WI38 (cell line): ENCODE results near the gene SLC7A5.
"Not testable (repeated sequence)": the region's sequence is repeated elsewhere in the genome, so short reads cannot be mapped to it uniquely, and the experiment has no call there.

Experiments
- H3K4me3 ChIP-seq: 2 replicates; pipeline ENCODE4 v1.5.1; 2011; ENCODE audit warnings: low read depth, mild to moderate bottlenecking, control low read depth, low read length
- CTCF ChIP-seq: IDR thresholded peaks from 2 replicates; pipeline ENCODE4 v1.5.1; 2012; ENCODE audit warnings: low read depth, mild to moderate bottlenecking, control low read depth, low read length

Gene SLC7A5

GRCh38 chr16:87868254-87869029 is 865 bp downstream of the SLC7A5 start:
- H3K4me3 ChIP-seq: peak overlapping the region; percentile 73

GRCh38 chr16:87865902-87866555 is 3.3 kb downstream of the SLC7A5 start:
- not testable (repeated sequence) for H3K4me3 ChIP-seq

GRCh38 chr16:87864331-87864989 is 4.8 kb downstream of the SLC7A5 start:
- no peak overlapping the region for H3K4me3 ChIP-seq

DNA sequence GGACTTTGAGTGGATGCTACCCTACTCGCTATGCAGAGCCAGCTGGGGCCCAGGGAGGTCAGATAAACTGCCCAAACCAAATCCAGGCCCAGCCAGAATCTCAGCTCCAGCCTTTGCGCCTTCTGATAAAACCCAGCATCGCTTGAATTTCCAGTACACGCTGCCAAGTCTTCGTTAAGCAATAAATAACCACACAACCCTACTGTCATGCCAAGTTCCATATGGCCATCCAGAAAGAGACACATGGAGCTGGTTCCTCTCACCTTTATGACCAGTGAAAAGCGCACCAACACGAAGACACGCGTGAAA is 6.0 kb downstream of the SLC7A5 start:
- not testable (repeated sequence) for H3K4me3 ChIP-seq

More at GRCh38 chr16:87864331-87864989, 4.8 kb downstream of the SLC7A5 start:
- TF ChIP-seq CTCF: no peak

- H3K4me3 ChIP-seq: not testable (repeated sequence)
Measured at GRCh38 chr16:87862597-87863326, 6.5 kb downstream of the SLC7A5 start.

DNA sequence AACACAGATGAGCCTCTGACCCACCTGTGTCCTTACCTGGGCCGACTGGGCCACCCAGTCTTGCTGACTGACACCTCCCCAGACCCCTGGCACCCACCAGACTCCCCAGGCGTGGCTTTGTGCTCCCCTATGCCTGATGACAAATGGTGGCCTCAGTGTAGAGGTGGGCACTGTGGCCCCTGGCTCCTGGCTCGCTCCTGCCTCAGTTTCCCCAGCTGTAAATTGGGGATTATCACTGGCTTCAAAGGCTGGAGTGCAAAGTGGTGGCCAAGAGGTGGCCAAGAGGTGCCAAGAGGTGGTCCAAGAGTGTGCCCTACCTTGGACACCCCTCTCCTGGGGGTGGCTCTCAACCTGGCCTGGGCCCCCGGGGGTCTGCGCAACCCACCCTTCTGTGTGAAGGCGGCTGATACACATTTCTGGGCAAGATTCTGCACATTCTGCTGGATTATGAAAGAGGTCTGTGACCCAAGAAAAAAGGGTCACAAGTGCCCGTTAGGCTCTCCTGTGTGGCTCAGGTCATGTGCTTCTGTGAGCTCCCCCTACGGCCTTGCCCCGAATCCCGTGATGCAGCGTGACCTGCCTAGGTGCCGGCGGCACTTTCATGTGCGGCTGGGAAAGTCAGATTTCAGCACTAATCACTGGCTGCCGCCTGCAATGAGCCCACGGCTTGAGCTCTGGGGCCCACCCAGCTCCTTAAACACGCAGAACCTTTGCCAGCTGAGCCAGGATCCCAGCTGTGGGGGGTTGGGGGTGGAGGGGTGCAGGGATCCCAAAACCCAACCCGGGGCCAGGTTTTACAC is 7.8 kb downstream of the SLC7A5 start:
- H3K4me3 ChIP-seq: not testable (repeated sequence)

DNA sequence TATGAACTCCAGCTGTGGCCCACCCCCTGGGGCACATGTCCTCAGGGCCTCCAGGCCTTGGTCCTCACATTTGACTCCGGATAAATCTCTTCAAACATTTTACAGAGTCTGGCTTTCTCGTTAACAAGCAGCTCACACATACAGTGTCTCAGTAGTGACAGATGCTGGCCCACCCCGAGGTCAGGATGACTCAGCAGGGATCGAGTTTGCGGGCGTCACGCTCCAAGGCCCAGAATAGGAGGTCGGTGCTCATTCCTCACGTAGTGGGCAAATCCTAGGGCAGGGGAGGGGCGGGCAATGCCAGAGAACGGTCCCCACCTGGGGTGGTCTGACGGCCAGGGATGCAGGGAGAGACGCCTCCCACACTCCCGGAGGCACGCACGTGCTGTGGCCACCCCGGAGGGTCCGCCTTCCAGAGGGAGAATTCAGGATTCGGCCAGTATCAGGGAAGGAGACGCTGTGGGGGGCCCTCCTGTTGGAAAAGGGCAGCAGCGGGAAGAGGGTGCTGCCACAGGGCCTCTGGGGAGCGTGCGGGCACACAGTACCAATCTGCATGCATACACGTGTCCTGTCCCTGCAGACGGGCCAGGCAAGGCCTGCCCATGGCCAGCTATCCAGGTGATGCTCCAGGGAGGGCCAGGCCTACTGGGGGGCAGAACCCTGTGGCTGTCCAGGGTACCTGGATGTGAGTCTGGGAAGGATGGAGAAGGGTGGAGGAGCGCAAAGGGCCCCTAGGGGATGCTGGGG is 8.6 kb downstream of the SLC7A5 start:
- no peak for TF ChIP-seq CTCF
- H3K4me3 ChIP-seq: no peak overlapping the region

- H3K4me3 ChIP-seq: not testable (repeated sequence)
Measured at GRCh38 chr16:87858151-87858993, 10.9 kb downstream of the SLC7A5 start.

- no peak overlapping the region for H3K4me3 ChIP-seq
- no peak for TF ChIP-seq CTCF
Measured at GRCh38 chr16:87856791-87857228, 12.5 kb downstream of the SLC7A5 start.
